ENCODE data around the gene ABCB8. TPM values are rescaled to one million over a fixed set of nuclear protein-coding genes. Genes with fewer than 3 reads are reported as not detected.

The ABCB8 gene
- total RNA-seq, 2 donors from 2014 or later = 11.9 to 20.6 TPM

DNA sequence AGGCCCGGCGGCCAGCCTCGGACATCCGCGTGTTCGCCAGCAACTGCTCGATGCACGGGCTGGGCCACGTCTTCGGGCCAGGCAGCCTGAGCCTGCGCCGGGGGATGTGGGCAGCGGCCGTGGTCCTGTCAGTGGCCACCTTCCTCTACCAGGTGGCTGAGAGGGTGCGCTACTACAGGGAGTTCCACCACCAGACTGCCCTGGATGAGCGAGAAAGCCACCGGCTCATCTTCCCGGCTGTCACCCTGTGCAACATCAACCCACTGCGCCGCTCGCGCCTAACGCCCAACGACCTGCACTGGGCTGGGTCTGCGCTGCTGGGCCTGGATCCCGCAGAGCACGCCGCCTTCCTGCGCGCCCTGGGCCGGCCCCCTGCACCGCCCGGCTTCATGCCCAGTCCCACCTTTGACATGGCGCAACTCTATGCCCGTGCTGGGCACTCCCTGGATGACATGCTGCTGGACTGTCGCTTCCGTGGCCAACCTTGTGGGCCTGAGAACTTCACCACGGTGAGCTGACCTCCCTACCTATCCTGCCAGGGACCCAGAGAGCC, 20.7 kb downstream of the ABCB8 start:
- no peak for DNase-seq (ENCODE audit: low spot score)
- Histone ChIP-seq H3K4me1 (peaks cover 0 to 18% of the 10 kb centered on the region in 2 donors), H3K27ac (no peak overlapping the region), H3K9me3 (no peaks in the 10 kb centered on the region), H3K27me3 (no peaks in the 10 kb centered on the region), H3K4me3 (no peak overlapping the region), H3K36me3 (peaks cover 9% of the 10 kb centered on the region)
- TF ChIP-seq, protein P1, sequence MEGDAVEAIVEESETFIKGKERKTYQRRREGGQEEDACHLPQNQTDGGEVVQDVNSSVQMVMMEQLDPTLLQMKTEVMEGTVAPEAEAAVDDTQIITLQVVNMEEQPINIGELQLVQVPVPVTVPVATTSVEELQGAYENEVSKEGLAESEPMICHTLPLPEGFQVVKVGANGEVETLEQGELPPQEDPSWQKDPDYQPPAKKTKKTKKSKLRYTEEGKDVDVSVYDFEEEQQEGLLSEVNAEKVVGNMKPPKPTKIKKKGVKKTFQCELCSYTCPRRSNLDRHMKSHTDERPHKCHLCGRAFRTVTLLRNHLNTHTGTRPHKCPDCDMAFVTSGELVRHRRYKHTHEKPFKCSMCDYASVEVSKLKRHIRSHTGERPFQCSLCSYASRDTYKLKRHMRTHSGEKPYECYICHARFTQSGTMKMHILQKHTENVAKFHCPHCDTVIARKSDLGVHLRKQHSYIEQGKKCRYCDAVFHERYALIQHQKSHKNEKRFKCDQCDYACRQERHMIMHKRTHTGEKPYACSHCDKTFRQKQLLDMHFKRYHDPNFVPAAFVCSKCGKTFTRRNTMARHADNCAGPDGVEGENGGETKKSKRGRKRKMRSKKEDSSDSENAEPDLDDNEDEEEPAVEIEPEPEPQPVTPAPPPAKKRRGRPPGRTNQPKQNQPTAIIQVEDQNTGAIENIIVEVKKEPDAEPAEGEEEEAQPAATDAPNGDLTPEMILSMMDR (IDR thresholded peaks at IDR 0.05) = no peak

DNA sequence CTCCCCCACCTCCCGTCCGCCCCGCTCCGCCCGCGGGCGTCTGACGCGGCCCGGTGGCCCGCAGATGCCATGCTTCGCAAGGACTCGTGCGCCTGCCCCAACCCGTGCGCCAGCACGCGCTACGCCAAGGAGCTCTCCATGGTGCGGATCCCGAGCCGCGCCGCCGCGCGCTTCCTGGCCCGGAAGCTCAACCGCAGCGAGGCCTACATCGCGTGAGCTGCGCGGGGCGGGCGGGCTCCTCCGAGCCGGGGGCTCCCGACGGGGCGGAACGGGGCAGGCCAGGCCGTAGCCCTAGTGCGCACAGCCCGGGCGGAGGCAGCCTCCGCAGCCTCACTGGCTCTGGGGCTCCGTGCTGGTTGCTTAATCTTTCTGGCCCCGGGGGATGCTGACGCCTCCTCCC, 22.9 kb downstream of the ABCB8 start:
- Histone ChIP-seq H3K4me3 (peak overlapping the region in 1 of 2 donors; percentile 22), H3K4me1 (peaks cover 0 to 18% of the 10 kb centered on the region in 2 donors), H3K27ac (no peak overlapping the region), H3K27me3 (no peaks in the 10 kb centered on the region), H3K9me3 (no peaks in the 10 kb centered on the region), H3K36me3 (no peaks in the 10 kb centered on the region)
- TF ChIP-seq, protein P1 (IDR thresholded peaks at IDR 0.05) = no peak
- no peak for DNase-seq (ENCODE audit: low spot score)

DNA sequence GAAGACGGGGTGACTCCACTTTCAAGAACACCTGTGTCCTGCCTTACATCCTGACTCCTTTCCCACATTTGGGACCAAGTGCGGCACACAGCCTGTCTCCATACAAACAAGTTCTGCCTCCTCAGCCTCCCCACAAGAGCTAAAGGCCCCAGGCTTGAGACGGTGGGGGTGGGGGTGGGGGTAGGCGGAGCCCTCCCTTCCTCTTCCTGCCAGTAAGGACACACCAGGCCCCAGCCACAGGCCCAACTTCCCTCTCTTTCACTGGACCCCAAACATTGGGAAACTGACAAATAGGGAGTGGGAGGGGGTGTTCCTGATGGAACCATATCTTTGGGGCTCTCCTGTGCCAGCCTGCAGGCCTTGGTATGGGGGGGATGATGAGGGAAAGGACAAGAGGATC, 24.8 kb downstream of the ABCB8 start:
- no peak overlapping the region for H3K27ac ChIP-seq
- TF ChIP-seq, protein P1 (IDR thresholded peaks at IDR 0.05) = no peak

DNA sequence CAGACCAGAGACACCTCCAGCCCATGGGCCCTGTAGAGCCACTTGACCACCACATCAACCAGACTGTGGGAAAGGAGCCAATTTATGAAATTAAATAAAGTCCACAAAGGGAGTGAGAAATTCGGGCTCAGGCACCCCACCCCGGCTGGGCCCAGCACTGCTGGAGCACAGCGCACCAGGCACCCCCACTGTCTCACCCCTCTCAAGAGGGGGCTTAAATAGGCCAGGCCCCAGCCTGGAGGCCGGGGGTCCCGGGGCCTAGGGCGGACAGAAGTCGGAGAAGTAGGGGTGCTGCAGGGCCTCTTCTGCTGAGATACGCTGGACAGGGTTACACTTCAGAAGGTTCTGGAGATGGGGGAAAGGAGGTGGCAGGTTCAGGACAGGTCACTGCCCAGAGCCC, 25.5 kb downstream of the ABCB8 start:
- H3K4me3 ChIP-seq = no peak overlapping the region

More for the DNA sequence above, 24.8 kb downstream of the ABCB8 start:
- Histone ChIP-seq H3K4me1 (peaks cover 0 to 17% of the 10 kb centered on the region in 2 donors), H3K36me3 (no peaks in the 10 kb centered on the region), H3K4me3 (no peak overlapping the region), H3K27me3 (no peaks in the 10 kb centered on the region), H3K9me3 (no peaks in the 10 kb centered on the region)
- DNase-seq (ENCODE audit: low spot score) = no peak

DNA sequence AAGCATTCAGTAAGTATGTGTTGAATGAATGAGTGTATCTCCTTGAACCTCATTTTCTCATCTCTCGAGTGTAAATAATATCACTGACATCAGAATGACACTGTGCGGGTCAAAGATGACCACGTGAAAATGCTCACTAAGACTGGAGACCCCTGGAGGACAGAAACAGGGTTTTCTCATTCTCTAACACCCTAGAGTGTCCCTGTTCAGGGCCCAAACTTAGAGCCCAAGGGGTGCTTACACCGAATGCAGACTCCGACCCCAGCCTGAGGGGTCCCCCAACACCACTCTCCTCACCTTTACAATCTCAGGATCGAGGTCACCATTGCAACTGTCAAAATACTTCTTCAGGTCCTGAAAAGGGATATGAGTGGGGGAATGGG, 28.0 kb downstream of the ABCB8 start:
- no peak overlapping the region for H3K4me3 ChIP-seq
- H3K4me1 ChIP-seq = peaks cover 0 to 36% of the 10 kb centered on the region in 2 donors
- no peak for DNase-seq (ENCODE audit: low spot score)
- H3K9me3 ChIP-seq = no peaks in the 10 kb centered on the region
- TF ChIP-seq, protein P1 (IDR thresholded peaks at IDR 0.05) = no peak
- H3K27ac ChIP-seq = no peak overlapping the region
- no peaks in the 10 kb centered on the region for H3K36me3 ChIP-seq
- H3K27me3 ChIP-seq = no peaks in the 10 kb centered on the region

More for the DNA sequence above, 25.5 kb downstream of the ABCB8 start:
- Histone ChIP-seq H3K27me3 (no peaks in the 10 kb centered on the region), H3K36me3 (no peaks in the 10 kb centered on the region), H3K27ac (no peak overlapping the region), H3K9me3 (no peaks in the 10 kb centered on the region), H3K4me1 (peaks cover 0 to 24% of the 10 kb centered on the region in 2 donors)
- no peak for DNase-seq (ENCODE audit: low spot score)
- TF ChIP-seq, protein P1 (IDR thresholded peaks at IDR 0.05) = no peak
